COLO668 (cell line): ENCODE measurements around the gene GYS1.
"Not testable (repeated sequence)": the region's sequence is repeated elsewhere in the genome, so short reads cannot be mapped to it uniquely, and the experiment has no call there.

Source experiments
- DNase-seq: peaks from one replicate; lab custom pipeline; 2025; ENCODE audit not compliant: unreplicated experiment; lab: John Stamatoyannopoulos, UW

The GYS1 gene

DNA sequence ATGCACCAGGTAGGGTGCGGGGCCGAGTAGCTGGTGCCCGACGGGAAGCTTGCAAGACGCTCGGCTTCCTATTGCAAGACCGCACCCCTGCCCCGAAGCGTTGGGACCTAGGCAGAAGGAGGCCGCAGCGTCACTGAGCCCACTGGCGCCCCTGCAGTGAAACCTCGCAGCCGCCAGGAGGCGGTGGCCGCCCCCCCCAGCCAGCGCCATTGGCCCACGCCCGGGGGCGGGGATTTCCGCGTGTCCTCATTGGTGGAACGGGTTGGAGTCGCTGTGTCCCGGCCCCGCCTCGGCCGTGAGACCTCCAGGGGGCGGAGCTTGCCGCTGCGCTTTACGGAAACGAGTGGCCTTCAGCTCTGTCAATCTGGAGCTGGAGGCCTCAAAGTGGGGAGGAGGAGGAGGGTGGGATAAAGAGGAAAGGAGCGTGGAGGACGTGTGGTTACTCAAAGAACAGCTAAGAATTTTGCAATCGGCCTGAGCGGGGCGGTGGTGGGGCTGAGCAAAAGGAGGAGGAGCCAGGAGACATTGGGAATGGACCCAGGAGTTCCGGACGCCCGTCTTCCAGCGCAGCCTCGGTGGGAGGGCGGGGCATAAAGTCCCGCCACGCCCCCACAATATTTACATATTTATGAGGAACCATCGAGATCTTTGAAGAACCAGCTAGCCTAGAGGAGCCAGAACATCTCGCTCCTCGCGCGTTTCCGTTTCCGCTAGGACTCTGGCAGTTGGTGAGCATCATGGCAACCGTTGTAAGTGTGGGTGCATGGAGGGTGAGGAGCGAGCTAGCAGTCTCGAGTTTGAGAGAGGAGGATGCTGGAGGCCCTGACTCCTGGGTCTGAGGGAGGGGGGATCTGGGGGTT, at the start of gene GYS1, which contains the start of gene RUVBL2:
TSS of gene GYS1 (minus strand) at position 135 of the 860 bp plus-strand sequence. CDS start 197 bp downstream, outside the sequence.
TSS of gene RUVBL2 (plus strand) at position 713 of the 860 bp plus-strand sequence. CDS start at position 738, 25 bp downstream.
- DNase-seq, result peak; percentile 99

GRCh38 chr19:49042666-49043065, 49.6 kb upstream of the GYS1 start:
- not testable (repeated sequence) for DNase-seq

DNA sequence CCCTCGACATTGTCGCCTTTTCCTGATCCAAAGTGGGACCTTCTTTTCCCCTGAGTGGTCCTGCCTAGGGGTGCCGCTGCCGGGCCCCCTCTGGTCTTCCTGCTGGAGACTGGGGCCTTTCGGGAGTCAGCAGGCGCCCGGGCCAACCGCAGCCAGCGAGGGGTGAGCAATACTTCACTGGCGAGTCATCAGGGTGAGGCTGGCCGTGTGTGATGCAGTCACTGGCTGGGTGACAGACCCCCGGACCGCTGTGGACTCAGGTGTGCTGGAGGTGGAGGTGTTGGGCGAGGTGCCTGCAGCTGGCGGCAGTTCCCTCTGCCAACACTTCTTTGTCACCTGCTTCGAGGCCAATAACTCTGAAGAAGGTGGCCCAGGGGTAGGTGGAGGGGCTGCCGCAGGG, 49.1 kb upstream of the GYS1 start:
- no peak for DNase-seq

DNA sequence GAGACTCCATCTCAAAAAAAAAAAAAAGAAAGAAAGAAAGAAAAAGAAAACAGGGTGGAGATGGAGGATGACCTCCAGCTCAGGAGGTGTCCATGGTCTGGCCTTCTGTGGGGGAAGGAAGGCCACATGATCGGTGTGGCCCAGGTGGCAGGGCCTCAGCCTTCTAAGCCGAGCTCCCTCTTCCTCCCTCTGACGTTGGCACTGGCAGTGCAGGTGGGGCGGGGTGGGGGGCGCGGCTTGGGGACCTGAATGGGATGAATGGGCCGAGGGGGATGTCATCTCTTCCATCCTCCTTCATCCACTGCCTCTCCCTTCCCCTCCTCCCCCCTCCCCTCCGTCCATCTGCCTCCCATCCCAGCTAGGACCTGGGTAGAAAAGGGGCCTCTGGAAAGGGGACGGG, 46.6 kb upstream of the GYS1 start:
- DNase-seq, result not testable (repeated sequence)

GRCh38 chr19:49038557-49039276, 45.6 kb upstream of the GYS1 start:
- peak; percentile 4 for DNase-seq

DNA sequence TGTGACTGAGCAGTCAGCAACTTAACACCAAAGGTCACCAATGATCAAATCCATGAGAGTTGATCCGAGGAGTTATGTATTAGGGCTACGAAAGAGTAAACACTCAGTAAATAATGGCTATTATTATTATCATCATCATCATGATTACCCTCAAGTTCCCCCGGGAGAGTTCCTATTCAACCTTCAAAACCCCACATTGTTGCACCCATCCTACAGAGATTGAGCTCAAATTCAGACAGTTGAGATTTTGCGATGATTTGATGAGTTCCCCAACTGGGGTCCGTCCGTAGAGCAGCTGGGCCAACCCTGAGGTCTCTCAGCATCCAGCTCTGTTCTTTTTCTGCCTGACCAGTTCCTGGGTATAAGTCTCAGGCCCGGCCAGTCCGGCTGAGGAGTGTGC, 45.0 kb upstream of the GYS1 start:
- not testable (repeated sequence) for DNase-seq

DNA sequence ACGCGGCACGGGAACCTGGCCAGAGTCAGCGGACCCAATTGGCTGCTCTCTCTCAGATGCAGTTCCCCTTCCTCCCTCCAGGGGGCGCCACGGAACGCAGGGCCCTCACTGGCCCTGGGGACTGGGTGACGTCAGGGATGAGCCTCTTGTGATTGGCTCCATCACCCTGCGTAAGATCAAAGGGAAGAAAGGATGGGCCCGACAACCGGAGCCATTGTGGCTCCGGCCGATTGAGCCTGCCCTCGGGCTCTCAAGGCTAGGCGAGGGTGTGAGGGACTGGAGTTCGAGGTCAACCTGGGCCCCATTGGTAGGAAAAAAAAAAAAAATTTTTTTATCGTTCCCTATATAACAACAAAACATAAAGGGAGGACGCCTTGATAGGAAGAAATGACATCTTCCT, 43.7 kb upstream of the GYS1 start, which contains the start of gene CGB1:
TSS of gene CGB1 (minus strand) at position 81 of the 400 bp plus-strand sequence. CDS start 184 bp downstream, outside the sequence.
- DNase-seq, result peak; percentile 25

GRCh38 chr19:49031642-49032301, 38.7 kb upstream of the GYS1 start, which contains the start of gene CGB2:
TSS of gene CGB2 (plus strand) at chr19:49031890. CDS start at chr19:49032096, 206 bp downstream.
- DNase-seq, result peak; percentile 23

GRCh38 chr19:49030323-49030722, 37.2 kb upstream of the GYS1 start:
- not testable (repeated sequence) for DNase-seq

GRCh38 chr19:49029749-49030148, 36.6 kb upstream of the GYS1 start:
- not testable (repeated sequence) for DNase-seq

GRCh38 chr19:49028686-49029085, 35.6 kb upstream of the GYS1 start:
- not testable (repeated sequence) for DNase-seq

DNA sequence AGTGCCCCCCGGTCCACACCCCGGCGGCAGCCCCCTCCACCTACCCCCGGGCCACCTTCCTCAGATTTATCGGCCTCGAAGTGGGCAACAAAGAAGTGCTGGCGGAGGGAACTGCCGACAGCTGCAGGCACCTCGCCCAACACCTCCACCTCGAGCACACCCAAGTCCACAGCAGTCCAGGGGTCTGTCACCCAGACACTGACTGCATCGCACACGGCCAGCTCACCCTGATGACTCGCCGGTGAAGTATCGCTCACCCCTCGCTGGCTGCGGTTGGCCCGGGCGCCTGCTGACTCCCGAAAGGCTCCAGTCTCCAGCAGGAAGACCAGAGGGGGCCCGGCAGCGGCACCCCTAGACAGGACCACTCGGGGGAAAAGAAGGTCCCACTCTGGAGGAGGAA, 32.5 kb upstream of the GYS1 start:
- DNase-seq, result not testable (repeated sequence)

- DNase-seq, result not testable (repeated sequence)
Measured at GRCh38 chr19:49025088-49025487, 32.0 kb upstream of the GYS1 start.

DNA sequence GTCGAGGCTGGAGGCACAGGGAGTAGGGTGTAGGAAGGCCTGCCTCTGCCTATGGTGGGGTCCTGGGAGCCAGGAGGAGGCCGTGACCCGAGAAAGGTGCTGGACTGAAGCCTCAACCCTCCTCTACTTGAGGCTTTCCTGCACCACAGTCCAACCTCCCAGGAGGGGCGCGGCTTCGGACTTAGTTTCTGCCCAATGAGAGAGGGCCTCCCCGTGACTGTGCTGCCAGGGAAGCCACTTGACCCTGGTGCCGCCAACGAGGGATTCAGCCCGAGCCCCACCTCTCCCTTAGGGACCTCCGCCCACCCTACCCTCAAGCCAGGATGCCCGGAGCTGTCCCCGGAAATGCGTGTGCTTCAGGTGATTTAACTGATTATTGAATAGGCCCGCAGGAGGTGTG, 31.1 kb upstream of the GYS1 start, which contains the start of gene CGB3:
TSS of gene CGB3 (minus strand) at position 101 of the 400 bp plus-strand sequence. CDS start 362 bp downstream, outside the sequence.
- DNase-seq, result not testable (repeated sequence)

- DNase-seq, result no peak
Measured at GRCh38 chr19:49022116-49022515, 29.0 kb upstream of the GYS1 start.

DNA sequence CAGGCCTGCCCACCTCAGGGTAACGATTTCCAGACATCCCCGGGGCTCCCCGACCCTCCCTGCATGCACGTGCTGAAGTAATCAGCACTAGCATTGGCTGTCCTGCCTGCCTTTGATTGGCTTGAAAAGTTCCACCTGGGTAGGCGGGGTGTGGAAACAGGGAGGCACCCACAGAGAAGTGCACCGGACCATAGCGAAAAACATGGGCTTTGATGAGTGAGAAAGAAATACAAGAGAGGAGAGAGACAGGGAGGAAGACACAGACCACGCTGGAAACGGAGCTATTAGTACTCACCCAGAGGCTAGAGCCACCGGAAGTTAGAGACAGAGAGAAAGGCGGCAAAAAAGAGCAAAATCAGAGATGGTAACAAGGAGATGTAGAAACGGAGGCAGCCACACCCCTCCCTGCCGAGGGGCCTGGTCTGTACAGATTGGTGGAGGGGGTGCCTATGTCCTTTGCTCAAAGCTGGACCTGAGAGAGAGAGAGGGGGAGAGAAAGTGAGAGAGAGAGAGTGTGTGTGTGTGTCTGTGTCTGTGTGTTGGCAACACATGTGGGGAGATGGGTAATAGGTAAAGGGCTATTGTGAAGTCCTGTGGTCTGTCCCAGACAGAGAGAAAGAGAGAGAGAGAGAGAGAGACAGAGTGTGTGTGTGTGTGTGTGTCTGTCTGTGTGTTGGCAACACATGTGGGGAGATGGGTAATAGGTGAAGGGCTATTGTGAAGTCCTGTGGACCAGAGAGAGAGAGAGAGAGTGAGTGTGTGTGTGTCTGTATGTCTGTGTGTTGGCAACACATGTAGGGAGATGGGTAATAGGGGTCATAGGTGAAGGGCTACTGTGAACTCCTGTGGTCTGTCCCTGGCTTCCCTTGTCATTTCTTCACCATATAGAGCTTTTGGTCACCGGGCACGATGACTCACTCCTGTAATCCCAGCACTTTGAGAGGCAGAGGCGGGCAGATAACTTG, 28.1 kb upstream of the GYS1 start:
- DNase-seq, result no peak

GRCh38 chr19:49020342-49020741, 27.2 kb upstream of the GYS1 start:
- peak; percentile 16 for DNase-seq

DNA sequence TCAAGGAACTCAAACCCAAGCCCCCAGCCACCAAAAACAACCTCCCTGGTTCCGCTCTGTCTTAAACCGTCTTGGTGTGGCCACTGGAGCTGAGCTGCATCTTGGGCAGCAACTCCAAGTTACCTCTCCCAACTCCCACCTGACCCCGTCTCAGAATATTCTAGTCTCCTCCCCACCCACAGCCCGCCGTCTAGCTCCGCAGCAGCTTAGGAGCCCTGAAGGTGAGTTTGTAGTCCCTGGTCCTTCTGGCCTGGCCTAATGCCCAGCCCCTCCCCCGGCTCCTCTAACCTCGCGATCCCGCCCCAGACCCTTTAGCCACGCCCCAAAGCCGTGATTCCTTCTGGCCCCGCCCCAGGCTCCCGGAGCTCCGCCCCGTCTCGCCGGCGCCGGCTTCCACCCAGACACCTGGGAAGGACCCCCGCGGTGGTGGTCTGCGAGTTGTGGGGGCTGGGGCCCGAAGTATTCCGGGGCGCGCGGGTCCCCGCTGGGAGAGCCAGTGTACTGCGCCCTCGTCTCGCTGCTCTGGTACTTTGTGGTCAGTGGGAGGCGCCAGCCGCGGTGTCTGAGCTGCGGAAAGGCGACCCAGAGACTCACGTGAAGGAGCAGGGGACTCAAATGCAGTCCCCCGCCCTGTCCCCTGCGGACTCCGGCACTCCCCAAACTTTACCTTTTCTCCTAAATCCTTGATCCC, 26.3 kb upstream of the GYS1 start:
- peak; percentile 59 for DNase-seq
